ENCODE results near the gene PHLDA1. TPM values are rescaled to one million over a fixed set of nuclear protein-coding genes. Genes with fewer than 3 reads are reported as not detected.

The PHLDA1 gene
- total and polyA plus RNA-seq, 9 of the 15 experiments (the other 6 are each of a cell fraction or from before 2014, with no cell fraction given), result 0.15 to 2.9 (median 0.54) TPM

DNA sequence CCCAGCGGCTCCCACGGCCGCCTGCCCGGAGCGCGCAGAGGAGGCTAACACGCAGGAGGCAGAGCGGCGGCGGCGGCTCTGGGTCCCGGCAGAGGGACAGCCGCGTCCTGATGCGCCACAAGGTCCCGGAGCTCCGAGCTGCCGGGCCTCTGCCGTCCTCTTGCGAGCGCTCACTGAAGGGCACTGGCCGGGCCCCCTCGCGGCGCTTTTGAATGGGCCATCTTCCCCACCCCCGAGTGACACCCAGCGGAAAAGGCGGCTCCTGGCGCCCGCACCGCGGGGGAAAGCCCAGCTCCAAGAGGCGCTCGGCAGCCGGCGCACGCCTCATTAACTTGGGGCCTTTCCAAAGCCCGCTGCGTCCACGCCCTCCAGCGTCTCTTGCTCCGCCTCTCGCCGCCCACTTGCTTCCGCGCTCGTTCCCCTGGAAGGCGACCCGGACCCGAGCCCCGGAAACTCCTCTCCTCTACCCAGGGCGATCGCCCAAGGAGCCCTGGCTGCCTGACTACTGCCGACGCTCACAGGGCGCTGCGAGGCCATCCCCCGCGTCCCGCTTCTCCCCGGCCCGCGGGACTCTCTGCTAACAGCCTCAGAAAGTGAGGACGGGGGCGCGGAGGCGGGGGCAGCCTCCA is at the start of gene PHLDA1 (continued):
- TF ChIP-seq TBL1XR1 (IDR thresholded peaks at IDR 0.05; ENCODE audit: low read length in 2 of 2) (0 out of 4 replicates have a peak, but pooled peaks of 1 of the 2 experiments have one; percentile 7), JUND (IDR thresholded peaks at IDR 0.05; ENCODE audit: borderline replicate concordance, low read depth, low read length) (peak; percentile 42), JUND (tag; IDR thresholded peaks at IDR 0.05; ENCODE audit: borderline replicate concordance, low read depth, low read length) (no peak; the same call in 2 of the 3 replicates), CREM (IDR thresholded peaks at IDR 0.05; ENCODE audit: low read depth) (peak; percentile 47; the same call in 1 of the 2 replicates), RB1 (IDR thresholded peaks at IDR 0.05; ENCODE audit: low read depth) (no peak; the same call in none of the 2 replicates), STAG1 (CRISPR knock-in tag; IDR thresholded peaks at IDR 0.05; ENCODE audit: borderline replicate concordance) (peak; percentile 66; the same call in 1 of the 2 replicates), STAT5A (IDR thresholded peaks at IDR 0.05; ENCODE audit: borderline replicate concordance, low read length) (no peak), NELFE (IDR thresholded peaks at IDR 0.05; ENCODE audit: insufficient read depth, insufficient read length) (no peak), SUPT5H (IDR thresholded peaks at IDR 0.05) (peak; percentile 69), NR1H2 (CRISPR knock-in tag; IDR thresholded peaks at IDR 0.05) (no peak; the same call in 1 of the 2 replicates), TRIM28 (IDR thresholded peaks at IDR 0.05) (no peak), EP300 (IDR thresholded peaks at IDR 0.05; ENCODE audit: low read length) (no peak), CC2D1A (IDR thresholded peaks at IDR 0.05) (no peak), RBFOX2 (IDR thresholded peaks at IDR 0.05; ENCODE audit: low read depth, low read length) (peak; percentile 92), JUN (IDR thresholded peaks at IDR 0.05; ENCODE audit: borderline replicate concordance, low read depth, low read length) (0 out of 2 replicates have a peak, but pooled peaks have one; percentile 11), JUN (CRISPR knock-in tag; IDR thresholded peaks at IDR 0.05; ENCODE audit: borderline replicate concordance) (no peak), ZNF780A (CRISPR knock-in tag; IDR thresholded peaks at IDR 0.05) (no peak), MTA2 (IDR thresholded peaks at IDR 0.05; ENCODE audit: low read depth) (no peak), ZNF408 (CRISPR knock-in tag; IDR thresholded peaks at IDR 0.05; ENCODE audit: low read depth) (no peak), ZNF253 (CRISPR knock-in tag; conservative IDR thresholded peaks at IDR 0.05) (no peak)
- TF ChIP-seq, protein P1, sequence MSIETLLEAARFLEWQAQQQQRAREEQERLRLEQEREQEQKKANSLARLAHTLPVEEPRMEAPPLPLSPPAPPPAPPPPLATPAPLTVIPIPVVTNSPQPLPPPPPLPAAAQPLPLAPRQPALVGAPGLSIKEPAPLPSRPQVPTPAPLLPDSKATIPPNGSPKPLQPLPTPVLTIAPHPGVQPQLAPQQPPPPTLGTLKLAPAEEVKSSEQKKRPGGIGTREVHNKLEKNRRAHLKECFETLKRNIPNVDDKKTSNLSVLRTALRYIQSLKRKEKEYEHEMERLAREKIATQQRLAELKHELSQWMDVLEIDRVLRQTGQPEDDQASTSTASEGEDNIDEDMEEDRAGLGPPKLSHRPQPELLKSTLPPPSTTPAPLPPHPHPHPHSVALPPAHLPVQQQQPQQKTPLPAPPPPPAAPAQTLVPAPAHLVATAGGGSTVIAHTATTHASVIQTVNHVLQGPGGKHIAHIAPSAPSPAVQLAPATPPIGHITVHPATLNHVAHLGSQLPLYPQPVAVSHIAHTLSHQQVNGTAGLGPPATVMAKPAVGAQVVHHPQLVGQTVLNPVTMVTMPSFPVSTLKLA (conservative IDR thresholded peaks at IDR 0.05), result peak; percentile 24 to 64; a peak in 2 of 4 replicates
- TF ChIP-seq, protein P2, sequence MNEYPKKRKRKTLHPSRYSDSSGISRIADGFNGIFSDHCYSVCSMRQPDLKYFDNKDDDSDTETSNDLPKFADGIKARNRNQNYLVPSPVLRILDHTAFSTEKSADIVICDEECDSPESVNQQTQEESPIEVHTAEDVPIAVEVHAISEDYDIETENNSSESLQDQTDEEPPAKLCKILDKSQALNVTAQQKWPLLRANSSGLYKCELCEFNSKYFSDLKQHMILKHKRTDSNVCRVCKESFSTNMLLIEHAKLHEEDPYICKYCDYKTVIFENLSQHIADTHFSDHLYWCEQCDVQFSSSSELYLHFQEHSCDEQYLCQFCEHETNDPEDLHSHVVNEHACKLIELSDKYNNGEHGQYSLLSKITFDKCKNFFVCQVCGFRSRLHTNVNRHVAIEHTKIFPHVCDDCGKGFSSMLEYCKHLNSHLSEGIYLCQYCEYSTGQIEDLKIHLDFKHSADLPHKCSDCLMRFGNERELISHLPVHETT (CRISPR knock-in tag; conservative IDR thresholded peaks at IDR 0.05 in 1 of 2, IDR thresholded peaks at IDR 0.05 in 1 of 2), result no peak
- TF ChIP-seq, protein P3, sequence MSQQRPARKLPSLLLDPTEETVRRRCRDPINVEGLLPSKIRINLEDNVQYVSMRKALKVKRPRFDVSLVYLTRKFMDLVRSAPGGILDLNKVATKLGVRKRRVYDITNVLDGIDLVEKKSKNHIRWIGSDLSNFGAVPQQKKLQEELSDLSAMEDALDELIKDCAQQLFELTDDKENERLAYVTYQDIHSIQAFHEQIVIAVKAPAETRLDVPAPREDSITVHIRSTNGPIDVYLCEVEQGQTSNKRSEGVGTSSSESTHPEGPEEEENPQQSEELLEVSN (IDR thresholded peaks at IDR 0.05; ENCODE audit: borderline replicate concordance in 1 of 2, extremely low read depth in 1 of 2, insufficient read depth in 1 of 2, insufficient read length in 1 of 2, low read depth in 1 of 2, low read length in 1 of 2, poor library complexity in 1 of 2, severe bottlenecking in 1 of 2), result peak in 1 of 2 experiments; percentile 89
- TF ChIP-seq, protein P4, sequence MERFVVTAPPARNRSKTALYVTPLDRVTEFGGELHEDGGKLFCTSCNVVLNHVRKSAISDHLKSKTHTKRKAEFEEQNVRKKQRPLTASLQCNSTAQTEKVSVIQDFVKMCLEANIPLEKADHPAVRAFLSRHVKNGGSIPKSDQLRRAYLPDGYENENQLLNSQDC (CRISPR knock-in tag; IDR thresholded peaks at IDR 0.05), result no peak

Measured in K562 (cell line).